ENCODE results near the gene UNC45B. TPM values are rescaled to one million over a fixed set of nuclear protein-coding genes. Genes with fewer than 3 reads are reported as not detected.

The UNC45B gene
- total RNA-seq, 6 experiments from 2014 or later = 0.07 to 0.19 TPM; not detected in 4

- intact Hi-C loops (cut with DNase I) = no loop called here
- no peaks in the 10 kb centered on the region for H3K9me3 ChIP-seq
- TF ChIP-seq, protein P1, sequence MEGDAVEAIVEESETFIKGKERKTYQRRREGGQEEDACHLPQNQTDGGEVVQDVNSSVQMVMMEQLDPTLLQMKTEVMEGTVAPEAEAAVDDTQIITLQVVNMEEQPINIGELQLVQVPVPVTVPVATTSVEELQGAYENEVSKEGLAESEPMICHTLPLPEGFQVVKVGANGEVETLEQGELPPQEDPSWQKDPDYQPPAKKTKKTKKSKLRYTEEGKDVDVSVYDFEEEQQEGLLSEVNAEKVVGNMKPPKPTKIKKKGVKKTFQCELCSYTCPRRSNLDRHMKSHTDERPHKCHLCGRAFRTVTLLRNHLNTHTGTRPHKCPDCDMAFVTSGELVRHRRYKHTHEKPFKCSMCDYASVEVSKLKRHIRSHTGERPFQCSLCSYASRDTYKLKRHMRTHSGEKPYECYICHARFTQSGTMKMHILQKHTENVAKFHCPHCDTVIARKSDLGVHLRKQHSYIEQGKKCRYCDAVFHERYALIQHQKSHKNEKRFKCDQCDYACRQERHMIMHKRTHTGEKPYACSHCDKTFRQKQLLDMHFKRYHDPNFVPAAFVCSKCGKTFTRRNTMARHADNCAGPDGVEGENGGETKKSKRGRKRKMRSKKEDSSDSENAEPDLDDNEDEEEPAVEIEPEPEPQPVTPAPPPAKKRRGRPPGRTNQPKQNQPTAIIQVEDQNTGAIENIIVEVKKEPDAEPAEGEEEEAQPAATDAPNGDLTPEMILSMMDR (IDR thresholded peaks at IDR 0.05) = no peak
- TF ChIP-seq POLR2A (IDR thresholded peaks at IDR 0.05) = no peak
- H3K4me1 ChIP-seq = peaks cover 0 to 5% (median 0%) of the 10 kb centered on the region in 4 donors
- ATAC-seq (no peak), DNase-seq (no peak)
- WGBS (ENCODE audit: insufficient coverage, low coverage, low lambda C conversion rate, missing lambda C conversion rate) = 85% methylated on average over 2 of the region's 5 CpGs
- H3K27ac ChIP-seq = no peak overlapping the region
- no peaks in the 10 kb centered on the region for H3K36me3 ChIP-seq
- H3K27me3 ChIP-seq = no peaks in the 10 kb centered on the region
- H3K4me3 ChIP-seq = no peak overlapping the region
These were observed 89.2 kb downstream of the UNC45B start for GRCh38 chr17:35236821-35237220.

DNA sequence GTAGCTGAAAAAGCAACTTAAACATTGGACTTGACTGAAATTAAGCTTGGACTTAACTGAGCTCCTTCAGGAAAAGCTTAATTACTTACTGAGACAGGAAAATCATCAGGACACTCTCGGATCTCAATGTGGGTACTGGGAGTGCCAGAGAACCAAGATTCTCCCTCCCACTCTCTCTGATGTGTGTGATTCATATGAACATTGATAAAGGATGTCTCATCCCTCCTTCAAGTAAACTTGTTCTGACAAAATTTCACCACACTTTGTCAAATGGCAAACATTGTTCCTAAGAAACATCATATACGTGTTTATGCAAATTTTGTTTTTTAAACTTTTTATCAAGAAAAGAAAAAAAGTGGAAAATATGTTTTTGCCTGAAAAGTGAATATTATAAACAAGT, 91.2 kb downstream of the UNC45B start:
- H3K36me3 ChIP-seq = no peaks in the 10 kb centered on the region
- no peak overlapping the region for H3K4me3 ChIP-seq
- no peaks in the 10 kb centered on the region for H3K9me3 ChIP-seq
- H3K27me3 ChIP-seq = no peaks in the 10 kb centered on the region
- TF ChIP-seq, protein P1 (IDR thresholded peaks at IDR 0.05) = no peak
- no peak for TF ChIP-seq POLR2A (IDR thresholded peaks at IDR 0.05)
- ATAC-seq (no peak), DNase-seq (no peak)
- peaks cover 0 to 9% (median 0%) of the 10 kb centered on the region in 4 donors for H3K4me1 ChIP-seq
- H3K27ac ChIP-seq = no peak overlapping the region
- intact Hi-C loops (cut with DNase I) = no loop called here
- 59% methylated on average over 2 of the region's 2 CpGs for WGBS (ENCODE audit: insufficient coverage, low coverage, low lambda C conversion rate, missing lambda C conversion rate)

Other genes with a start within 250 kb of the UNC45B start
- gene CCT6B, start 186.4 kb upstream of the UNC45B start, total RNA-seq = 1 to 10 TPM in 3 of 6 experiments, under 1 TPM in 3; 0.31 to 2.4 (median 1.1) TPM
- gene ZNF830, start 186.3 kb upstream of the UNC45B start, total RNA-seq = 1 to 10 TPM; 4.5 to 6.5 (median 4.8) TPM
- 10 to 100 TPM; 10.6 to 17.0 (median 12.2) TPM for gene LIG3, start 167.3 kb upstream of the UNC45B start, total RNA-seq
- gene RFFL, start 84.1 kb upstream of the UNC45B start, total RNA-seq = 10 to 100 TPM; 29.0 to 39.0 (median 34.1) TPM
- gene RAD51D, start 28.0 kb upstream of the UNC45B start, total RNA-seq = 1 to 10 TPM; 3.9 to 5.5 (median 4.3) TPM
- gene FNDC8, start 26.2 kb upstream of the UNC45B start, total RNA-seq = not detected
- 10 to 100 TPM in 1 of 6 experiments, 1 to 10 TPM in 5; 4.9 to 12.3 (median 5.9) TPM for gene NLE1, start 5.5 kb upstream of the UNC45B start, total RNA-seq
- gene SLC35G3, start 46.6 kb downstream of the UNC45B start, total RNA-seq = not detected
- 1 to 10 TPM; 4.9 to 7.9 (median 5.5) TPM for gene SLFN5, start 95.3 kb downstream of the UNC45B start, total RNA-seq
- 1 to 10 TPM; 1.4 to 8.9 (median 6.0) TPM for gene SLFN11, start 225.8 kb downstream of the UNC45B start, total RNA-seq